SK-N-MC (cell line): Measurements from ENCODE around the gene OR2T33.
"Not testable (repeated sequence)": the region's sequence is repeated elsewhere in the genome, so short reads cannot be mapped to it uniquely, and the experiment has no call there.

Source experiments
- DNase-seq: peaks from one replicate; pipeline ENCODE4 v3.0.0-alpha.2; 2011; ENCODE audit warnings: low read depth, low spot score
- H3K27ac ChIP-seq: fragments of 200-600 bp; sonication (generic); 2 replicates; pipeline ENCODE4 v1.5.1; 2016; ENCODE audit warnings: mixed run types
- H3K36me3 ChIP-seq: fragments of 200-600 bp; sonication (generic); 2 replicates; pipeline ENCODE4 v1.6.1; 2017; ENCODE audit warnings: antibody characterized with exemption, low read length, mixed read lengths; ENCODE audit not compliant: insufficient read depth
- H3K4me3 ChIP-seq: fragments of 200-600 bp; sonication (generic); 2 replicates; pipeline ENCODE4 v1.5.1; 2016
- H3K9ac ChIP-seq: fragments of 200-600 bp; sonication (generic); 2 replicates; pipeline ENCODE4 v1.8.0; 2017; ENCODE audit warnings: mixed run types, mixed read lengths; ENCODE audit not compliant: insufficient read length
- H3K9me3 ChIP-seq: fragments of 200-600 bp; sonication (generic); 2 replicates; pipeline ENCODE4 v1.6.1; 2017; ENCODE audit warnings: low read depth, mild to moderate bottlenecking, antibody characterized with exemption, low read length, moderate library complexity, mixed read lengths
- EZH2 ChIP-seq: fragments of 200-600 bp; sonication (generic); IDR thresholded peaks from one replicate; pipeline ENCODE4 v1.6.1; 2017; ENCODE audit warnings: antibody characterized with exemption
- FOXP2 ChIP-seq: optimal IDR thresholded peaks from 2 replicates; pipeline ENCODE3; 2011; ENCODE audit warnings: mild to moderate bottlenecking, moderate library complexity; ENCODE audit not compliant: insufficient read depth; ENCODE audit errors: extremely low read length, control extremely low read depth
- POLR2AphosphoS5 ChIP-seq: IDR thresholded peaks from 2 replicates; pipeline ENCODE4 v1.6.1; 2012; ENCODE audit warnings: mild to moderate bottlenecking, low read depth, low read length, borderline replicate concordance

Gene OR2T33

GRCh38 chr1:248268178-248268577, 9.6 kb downstream of the OR2T33 start:
- TF ChIP-seq EZH2 = no peak
- no peak for TF ChIP-seq FOXP2
- no peak for TF ChIP-seq POLR2AphosphoS5
- no peaks in the 10 kb centered on the region for H3K36me3 ChIP-seq
- DNase-seq = no peak
- H3K9me3 ChIP-seq = no peaks in the 10 kb centered on the region
- no peak overlapping the region for H3K4me3 ChIP-seq
- no peak overlapping the region for H3K27ac ChIP-seq
- H3K9ac ChIP-seq = no peak overlapping the region

- not testable (repeated sequence) for H3K4me3 ChIP-seq, H3K36me3 ChIP-seq, H3K9ac ChIP-seq, H3K9me3 ChIP-seq, H3K27ac ChIP-seq, DNase-seq
Measured at GRCh38 chr1:248259309-248259708, 18.5 kb downstream of the OR2T33 start.

GRCh38 chr1:248243204-248243603, 34.6 kb downstream of the OR2T33 start:
- H3K9ac ChIP-seq = no peak overlapping the region
- no peak overlapping the region for H3K27ac ChIP-seq
- H3K4me3 ChIP-seq = peak overlapping the region; percentile 66
- TF ChIP-seq FOXP2 = no peak
- no peak for TF ChIP-seq POLR2AphosphoS5
- TF ChIP-seq EZH2 = no peak
- peak; percentile 10 for DNase-seq
- no peaks in the 10 kb centered on the region for H3K36me3 ChIP-seq
- no peaks in the 10 kb centered on the region for H3K9me3 ChIP-seq

GRCh38 chr1:248239478-248239877, 38.3 kb downstream of the OR2T33 start:
- Histone ChIP-seq H3K9me3 (no peaks in the 10 kb centered on the region), H3K4me3 (no peak overlapping the region), H3K9ac (no peak overlapping the region), H3K27ac (no peak overlapping the region), H3K36me3 (no peaks in the 10 kb centered on the region)
- TF ChIP-seq POLR2AphosphoS5 (no peak), FOXP2 (no peak), EZH2 (no peak)
- DNase-seq = no peak

GRCh38 chr1:248231117-248231516, 46.7 kb downstream of the OR2T33 start, which contains the start of gene OR2M4:
Gene OR2M4 (plus strand): TSS chr1:248231417. CDS start chr1:248238929, 7,512 bp downstream.
- H3K9me3 ChIP-seq = no peaks in the 10 kb centered on the region
- no peak for DNase-seq
- TF ChIP-seq EZH2 = no peak
- no peak for TF ChIP-seq POLR2AphosphoS5
- TF ChIP-seq FOXP2 = no peak
- H3K27ac ChIP-seq = no peak within 1 kb of the TSS
- H3K9ac ChIP-seq = no peak within 1 kb of the TSS
- no peaks in the 10 kb centered on the region for H3K36me3 ChIP-seq
- H3K4me3 ChIP-seq = no peak within 1 kb of the TSS

GRCh38 chr1:248229360-248229908, 48.3 kb downstream of the OR2T33 start:
- no peak overlapping the region for H3K4me3 ChIP-seq
- no peak overlapping the region for H3K9ac ChIP-seq
- TF ChIP-seq POLR2AphosphoS5 (no peak), EZH2 (no peak), FOXP2 (no peak)
- no peaks in the 10 kb centered on the region for H3K36me3 ChIP-seq
- no peak overlapping the region for H3K27ac ChIP-seq
- DNase-seq = no peak
- H3K9me3 ChIP-seq = no peaks in the 10 kb centered on the region

GRCh38 chr1:248225537-248225936, 52.2 kb downstream of the OR2T33 start:
- TF ChIP-seq FOXP2 (no peak), EZH2 (no peak), POLR2AphosphoS5 (no peak)
- no peak for DNase-seq
- Histone ChIP-seq H3K36me3 (no peaks in the 10 kb centered on the region), H3K9ac (no peak overlapping the region), H3K4me3 (no peak overlapping the region), H3K27ac (no peak overlapping the region), H3K9me3 (no peaks in the 10 kb centered on the region)
